ENCODE results near the gene EFR3B.
"Not testable (repeated sequence)": the region's sequence is repeated elsewhere in the genome, so short reads cannot be mapped to it uniquely, and the experiment has no call there.

Gene EFR3B

DNA sequence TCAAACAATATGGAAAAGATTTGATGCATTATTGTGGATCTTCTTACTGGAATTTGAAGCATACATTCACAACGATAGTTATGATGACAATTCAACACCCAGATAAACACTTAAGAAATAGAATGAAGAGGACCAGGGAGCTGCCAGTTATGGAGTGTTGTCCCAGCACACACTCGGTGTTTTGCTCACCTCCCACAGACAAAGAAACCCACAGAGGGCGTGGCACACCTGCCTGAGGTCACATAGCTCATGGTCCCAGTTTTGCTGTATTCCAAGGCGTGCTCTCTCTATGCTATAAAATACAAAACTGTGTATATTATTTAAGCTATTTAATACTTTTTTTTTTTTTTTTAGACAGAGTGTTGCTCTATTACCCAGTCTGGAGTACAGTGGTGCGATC is 31.1 kb downstream of the EFR3B start:
- no peak for DNase-seq (ENCODE audit: low spot score)

DNA sequence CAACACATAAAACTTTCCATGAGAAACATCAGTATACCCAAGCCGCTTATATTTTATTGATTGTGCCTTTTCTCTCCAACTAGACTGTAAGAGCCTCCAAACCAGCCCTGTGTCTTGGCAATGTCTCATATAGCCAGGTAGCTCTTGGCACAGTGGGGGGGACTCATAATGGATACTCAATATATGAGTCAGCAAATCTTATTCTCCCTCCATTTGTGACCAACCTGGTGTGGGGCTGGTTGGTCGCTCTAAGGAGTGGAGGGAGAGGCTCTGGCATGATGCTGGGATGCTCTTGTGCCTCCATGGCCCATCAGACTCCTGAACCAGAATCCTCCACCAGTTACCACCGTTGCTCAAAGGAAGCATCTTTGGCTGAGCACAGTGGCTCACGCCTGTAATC is 32.0 kb downstream of the EFR3B start:
- DNase-seq (ENCODE audit: low spot score) = no peak

GRCh38 chr2:25074826-25075225 is 33.0 kb downstream of the EFR3B start:
- no peak for DNase-seq (ENCODE audit: low spot score)

GRCh38 chr2:25076749-25077148 is 34.9 kb downstream of the EFR3B start:
- DNase-seq (ENCODE audit: low spot score) = no peak

DNA sequence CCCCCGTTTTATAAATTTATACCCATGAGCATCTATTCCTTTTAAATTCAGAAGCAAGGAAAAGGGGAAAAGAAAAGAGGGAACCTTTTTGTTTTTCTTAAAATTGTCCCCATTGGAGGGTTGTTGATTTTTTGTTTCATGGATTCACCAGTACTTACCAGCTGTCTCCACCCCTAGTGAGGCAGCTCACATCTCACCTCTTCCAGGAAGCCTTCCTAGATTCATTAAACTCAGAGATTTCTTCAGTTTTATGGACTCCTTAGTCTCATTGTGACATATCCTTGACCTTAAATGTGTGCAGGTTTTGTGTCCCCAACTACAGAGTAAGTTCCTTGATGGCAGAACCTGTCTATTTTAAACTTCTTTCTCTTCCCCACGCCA is 35.9 kb downstream of the EFR3B start:
- no peak for DNase-seq (ENCODE audit: low spot score)

- no peak for DNase-seq (ENCODE audit: low spot score)
Measured at GRCh38 chr2:25078170-25079049, 36.5 kb downstream of the EFR3B start.

DNA sequence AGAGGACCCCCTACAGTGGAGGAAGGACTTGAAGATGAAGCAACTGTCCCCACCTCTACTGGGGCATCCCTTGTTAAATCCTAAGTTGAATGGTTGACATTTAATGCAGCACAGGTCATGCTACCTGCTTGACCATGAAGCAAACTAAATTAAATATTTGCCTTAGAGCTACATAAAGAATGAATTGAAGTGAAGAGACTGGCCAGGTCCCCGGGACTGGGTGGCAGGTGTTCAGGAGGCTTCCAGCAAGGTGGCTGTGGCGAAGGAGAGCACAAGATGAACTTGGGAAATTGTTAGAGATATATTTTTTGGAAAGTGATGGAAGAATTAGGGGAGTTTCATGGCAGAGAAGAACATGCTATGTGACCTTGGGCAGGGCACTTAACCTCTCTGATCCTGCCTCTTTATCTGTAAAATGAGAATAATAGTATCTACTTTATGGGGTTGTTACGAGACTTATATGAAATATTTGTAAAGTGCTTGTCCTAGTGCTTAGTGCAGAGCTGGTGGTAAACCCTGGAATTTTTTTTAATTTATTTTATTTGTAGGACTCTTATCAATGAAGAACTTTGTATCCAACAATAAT is 37.3 kb downstream of the EFR3B start:
- DNase-seq (ENCODE audit: low spot score) = no peak

GRCh38 chr2:25081237-25081790 is 39.4 kb downstream of the EFR3B start:
- DNase-seq (ENCODE audit: low spot score) = no peak

GRCh38 chr2:25082002-25082622 is 40.2 kb downstream of the EFR3B start:
- no peak for DNase-seq (ENCODE audit: low spot score)

GRCh38 chr2:25085761-25086560 is 44.1 kb downstream of the EFR3B start:
- DNase-seq (ENCODE audit: low spot score) = no peak

DNA sequence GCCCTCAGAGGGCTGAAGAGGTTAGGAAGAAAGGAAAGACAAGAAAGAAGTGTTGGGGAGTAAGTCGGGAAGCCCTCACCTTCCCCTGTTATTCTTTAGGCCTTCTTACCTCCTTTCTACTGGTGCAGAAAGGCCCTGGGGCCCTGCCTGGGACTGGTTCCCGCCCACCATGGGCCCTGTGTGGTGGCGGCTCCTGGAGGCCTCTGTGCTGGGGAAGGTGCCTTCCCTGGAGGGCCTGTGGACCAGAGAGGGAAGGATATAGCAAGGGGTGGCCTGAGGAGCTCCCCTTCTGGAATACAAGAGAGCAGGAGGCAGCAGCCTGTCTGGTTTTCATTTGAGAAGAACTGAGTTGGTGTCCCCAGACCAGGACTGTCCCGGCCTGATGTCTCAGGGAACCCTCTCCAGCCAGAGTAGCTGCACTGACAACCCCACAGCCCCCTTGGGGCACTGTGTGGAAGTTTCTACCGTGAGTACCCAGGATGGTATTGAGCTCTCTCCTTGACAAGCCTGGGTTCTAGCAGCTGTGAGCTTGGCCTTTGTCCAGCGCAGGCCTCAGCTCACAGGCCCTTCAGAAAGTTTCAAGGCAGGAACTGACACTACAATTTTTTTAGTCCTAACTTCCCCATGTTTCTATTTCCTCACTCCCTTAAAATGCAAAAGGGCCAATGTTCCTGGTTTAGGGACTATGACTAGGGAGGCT is 47.1 kb downstream of the EFR3B start:
- DNase-seq (ENCODE audit: low spot score) = no peak

- peak; percentile 54 for DNase-seq (ENCODE audit: low spot score)
Measured at GRCh38 chr2:25089605-25090315, 47.9 kb downstream of the EFR3B start.

DNA sequence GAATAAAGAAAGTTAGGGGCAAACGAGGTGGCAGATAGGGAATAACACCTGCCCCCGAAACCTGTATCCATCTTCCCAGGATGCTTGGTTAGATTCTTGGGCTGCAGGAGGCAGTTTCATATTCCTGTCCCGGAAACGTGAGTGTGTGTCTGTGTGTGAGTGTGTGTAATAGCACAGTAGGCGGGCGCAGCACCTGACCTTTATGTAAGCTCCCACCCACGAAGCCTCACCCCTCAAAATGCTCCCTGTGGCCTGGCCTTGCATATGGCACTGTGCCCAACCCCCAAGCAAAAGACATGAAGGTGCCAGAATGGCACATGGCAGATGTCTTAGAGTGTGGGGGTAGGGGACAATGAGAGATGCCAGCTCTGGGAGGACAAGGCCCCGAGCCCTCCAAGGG is 48.9 kb downstream of the EFR3B start:
- DNase-seq (ENCODE audit: low spot score) = no peak

DNA sequence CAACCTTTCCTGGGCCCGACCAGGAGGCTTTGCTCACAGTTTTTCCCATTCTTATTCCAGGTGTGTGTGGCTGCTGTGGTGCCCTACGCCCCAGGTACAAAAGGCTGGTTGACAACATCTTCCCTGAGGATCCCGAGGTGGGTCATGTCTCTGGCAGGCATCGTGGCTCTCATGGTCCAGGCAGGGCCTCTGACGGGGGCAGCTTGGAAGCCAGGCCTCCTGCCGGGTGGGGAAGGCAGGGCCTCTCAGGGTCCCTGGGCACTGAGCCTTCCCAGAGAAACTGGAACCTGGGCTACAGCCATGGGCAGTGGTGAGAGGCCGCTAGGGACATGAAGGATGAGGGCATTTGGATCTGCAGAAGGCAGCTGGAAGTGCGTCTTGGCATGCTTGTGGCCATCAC is 49.4 kb downstream of the EFR3B start:
- DNase-seq (ENCODE audit: low spot score) = no peak

DNA sequence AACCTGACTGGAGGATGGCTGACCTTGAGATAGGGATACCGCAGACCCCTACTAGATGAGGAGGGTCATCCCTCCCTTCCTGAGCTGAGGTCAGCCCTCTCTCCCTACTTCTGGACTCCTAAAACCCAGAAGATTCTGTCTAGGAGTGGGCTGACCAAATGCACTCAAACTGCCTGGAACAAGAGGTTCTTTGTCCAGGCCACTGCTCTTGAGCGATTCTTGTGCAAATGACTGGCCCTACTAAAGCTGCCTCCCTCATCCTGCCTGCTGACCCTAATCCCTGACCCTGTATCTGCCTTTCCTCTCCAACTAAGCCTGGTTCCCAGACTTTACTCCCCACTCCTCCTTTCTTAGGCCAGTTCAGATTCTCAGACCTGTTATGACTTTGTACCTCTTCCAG is 56.2 kb downstream of the EFR3B start:
- DNase-seq (ENCODE audit: low spot score) = no peak

GRCh38 chr2:25098670-25099486 is 57.0 kb downstream of the EFR3B start:
- DNase-seq (ENCODE audit: low spot score) = no peak

DNA sequence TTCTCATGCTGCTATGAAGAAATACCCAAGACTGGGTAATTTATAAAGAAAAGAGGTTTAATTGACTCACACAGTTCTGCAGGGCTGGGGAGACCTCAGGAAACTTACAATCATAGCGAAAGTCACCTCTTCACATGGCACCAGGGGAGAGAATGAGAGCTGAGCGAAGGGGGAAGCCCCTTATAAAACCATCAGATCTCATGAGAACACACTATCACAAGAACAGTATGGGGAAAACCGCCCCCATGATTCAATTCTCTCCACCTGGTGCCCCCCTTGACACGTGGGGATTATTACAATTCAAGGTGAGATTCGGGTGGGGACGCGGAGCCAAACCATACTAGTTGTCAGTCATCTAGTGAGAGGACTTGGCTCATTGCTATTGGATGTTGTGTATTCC is 60.5 kb downstream of the EFR3B start:
- DNase-seq (ENCODE audit: low spot score) = not testable (repeated sequence)

- DNase-seq (ENCODE audit: low spot score) = no peak
Measured at GRCh38 chr2:25103287-25103871, 61.5 kb downstream of the EFR3B start.

GRCh38 chr2:25104736-25105135 is 62.9 kb downstream of the EFR3B start:
- no peak for DNase-seq (ENCODE audit: low spot score)
